Activated CD4-positive, alpha-beta T cell treated with anti-CD3 and anti-CD28 coated beads, Interleukin-2, amount 10 ng/mL, durations not matched to agents 24 days and 14 days (primary cell): ENCODE measurements around the gene RRAD. TPM values are rescaled to one million over a fixed set of nuclear protein-coding genes. Genes with fewer than 3 reads are reported as not detected.

Source experiments
- DNase-seq: peaks from one replicate; pipeline ENCODE4 v3.0.0; 2022
- H3K27ac Mint-ChIP-seq: one replicate; pipeline ENCODE4 v1.8.0; 2022; ENCODE audit warnings: mild to moderate bottlenecking, mixed read lengths
- H3K27me3 Mint-ChIP-seq: one replicate; pipeline ENCODE4 v1.8.0; 2022; ENCODE audit warnings: mixed read lengths
- H3K36me3 Mint-ChIP-seq: one replicate; pipeline ENCODE4 v1.8.0; 2022; ENCODE audit warnings: low read depth, mild to moderate bottlenecking, mixed read lengths
- H3K4me1 Mint-ChIP-seq: one replicate; pipeline ENCODE4 v1.8.0; 2021; ENCODE audit warnings: mixed read lengths
- H3K4me3 Mint-ChIP-seq: one replicate; pipeline ENCODE4 v1.8.0; 2022; ENCODE audit warnings: mild to moderate bottlenecking, moderate library complexity, mixed read lengths
- H3K9me3 Mint-ChIP-seq: one replicate; pipeline ENCODE4 v1.8.0; 2021; ENCODE audit warnings: mixed read lengths
- intact Hi-C: fragments of 100-400 bp; cut with micrococcal nuclease; formaldehyde crosslinking; loops from one replicate; pipeline ENCODE4 v1.15.1; 2023
- total RNA-seq: library from RNA; stranded (reverse); gene quantifications from 2 replicates; pipeline ENCODE4 v1.2.3, GENCODE V29; 2022

RRAD gene
- total RNA-seq, 1 donor from 2014 or later: 1.3 TPM

- H3K36me3 Mint-ChIP-seq: no peaks in the 10 kb centered on the region
- H3K4me1 Mint-ChIP-seq: no peaks in the 10 kb centered on the region
- DNase-seq: no peak
- H3K27ac Mint-ChIP-seq: no peak overlapping the region
- H3K4me3 Mint-ChIP-seq: no peak overlapping the region
- intact Hi-C loops: no loop called here
- H3K27me3 Mint-ChIP-seq: peaks cover 8% of the 10 kb centered on the region
- no peaks in the 10 kb centered on the region for H3K9me3 Mint-ChIP-seq
Measured at GRCh38 chr16:66913711-66914110, 11.6 kb downstream of the RRAD start.

GRCh38 chr16:66913081-66913480 is 12.3 kb downstream of the RRAD start:
- no peaks in the 10 kb centered on the region for H3K9me3 Mint-ChIP-seq
- intact Hi-C loops: no loop called here
- DNase-seq: no peak
- no peaks in the 10 kb centered on the region for H3K36me3 Mint-ChIP-seq
- H3K4me3 Mint-ChIP-seq: no peak overlapping the region
- H3K4me1 Mint-ChIP-seq: no peaks in the 10 kb centered on the region
- H3K27me3 Mint-ChIP-seq: peaks cover 8% of the 10 kb centered on the region
- H3K27ac Mint-ChIP-seq: no peak overlapping the region

GRCh38 chr16:66911801-66912200 is 13.5 kb downstream of the RRAD start:
- intact Hi-C loops: no loop called here
- no peaks in the 10 kb centered on the region for H3K36me3 Mint-ChIP-seq
- DNase-seq: no peak
- H3K4me3 Mint-ChIP-seq: no peak overlapping the region
- no peak overlapping the region for H3K27ac Mint-ChIP-seq
- H3K4me1 Mint-ChIP-seq: peaks cover 2% of the 10 kb centered on the region
- peaks cover 8% of the 10 kb centered on the region for H3K27me3 Mint-ChIP-seq
- H3K9me3 Mint-ChIP-seq: no peaks in the 10 kb centered on the region

- Mint-ChIP-seq H3K27me3 (peaks cover 6% of the 10 kb centered on the region), H3K27ac (no peak overlapping the region), H3K9me3 (no peaks in the 10 kb centered on the region), H3K4me3 (no peak overlapping the region), H3K36me3 (no peaks in the 10 kb centered on the region), H3K4me1 (peaks cover 5% of the 10 kb centered on the region)
- intact Hi-C loops: no loop called here
- no peak for DNase-seq
Measured at GRCh38 chr16:66911112-66911511, 14.2 kb downstream of the RRAD start.

- DNase-seq: no peak
- H3K36me3 Mint-ChIP-seq: no peaks in the 10 kb centered on the region
- H3K4me1 Mint-ChIP-seq: peaks cover 9% of the 10 kb centered on the region
- intact Hi-C loops: no loop called here
- no peak overlapping the region for H3K4me3 Mint-ChIP-seq
- no peaks in the 10 kb centered on the region for H3K9me3 Mint-ChIP-seq
- H3K27ac Mint-ChIP-seq: no peak overlapping the region
- peaks cover 3% of the 10 kb centered on the region for H3K27me3 Mint-ChIP-seq
Measured at GRCh38 chr16:66910175-66910940, 15.0 kb downstream of the RRAD start.

GRCh38 chr16:66908762-66909559 is 16.4 kb downstream of the RRAD start:
- H3K4me1 Mint-ChIP-seq: peaks cover 9% of the 10 kb centered on the region
- no peak for DNase-seq
- intact Hi-C loops: no loop called here
- no peak overlapping the region for H3K4me3 Mint-ChIP-seq
- no peaks in the 10 kb centered on the region for H3K36me3 Mint-ChIP-seq
- H3K9me3 Mint-ChIP-seq: no peaks in the 10 kb centered on the region
- no peaks in the 10 kb centered on the region for H3K27me3 Mint-ChIP-seq
- no peak overlapping the region for H3K27ac Mint-ChIP-seq

- Mint-ChIP-seq H3K27ac (no peak overlapping the region), H3K4me1 (peaks cover 9% of the 10 kb centered on the region), H3K36me3 (no peaks in the 10 kb centered on the region), H3K9me3 (no peaks in the 10 kb centered on the region), H3K4me3 (no peak overlapping the region), H3K27me3 (no peaks in the 10 kb centered on the region)
- DNase-seq: no peak
- intact Hi-C loops: no loop called here
Measured at GRCh38 chr16:66908116-66908515, 17.2 kb downstream of the RRAD start.

GRCh38 chr16:66906916-66907836 is 18.2 kb downstream of the RRAD start:
- Mint-ChIP-seq H3K4me1 (peaks cover 9% of the 10 kb centered on the region), H3K27ac (no peak overlapping the region), H3K27me3 (no peaks in the 10 kb centered on the region), H3K9me3 (no peaks in the 10 kb centered on the region), H3K36me3 (no peaks in the 10 kb centered on the region), H3K4me3 (no peak overlapping the region)
- no peak for DNase-seq
- intact Hi-C loops: no loop called here

- no peak overlapping the region for H3K4me3 Mint-ChIP-seq
- intact Hi-C loops: no loop called here
- no peaks in the 10 kb centered on the region for H3K27me3 Mint-ChIP-seq
- H3K27ac Mint-ChIP-seq: no peak overlapping the region
- peaks cover 9% of the 10 kb centered on the region for H3K4me1 Mint-ChIP-seq
- no peaks in the 10 kb centered on the region for H3K9me3 Mint-ChIP-seq
- no peaks in the 10 kb centered on the region for H3K36me3 Mint-ChIP-seq
- DNase-seq: peak; percentile 86
Measured at GRCh38 chr16:66905633-66906539, 19.4 kb downstream of the RRAD start.

- H3K9me3 Mint-ChIP-seq: no peaks in the 10 kb centered on the region
- H3K27me3 Mint-ChIP-seq: no peaks in the 10 kb centered on the region
- DNase-seq: no peak
- no peak overlapping the region for H3K27ac Mint-ChIP-seq
- no peak overlapping the region for H3K4me3 Mint-ChIP-seq
- intact Hi-C loops: no loop called here
- H3K36me3 Mint-ChIP-seq: no peaks in the 10 kb centered on the region
- peaks cover 9% of the 10 kb centered on the region for H3K4me1 Mint-ChIP-seq
Measured at GRCh38 chr16:66904846-66905632, 20.3 kb downstream of the RRAD start.

- Mint-ChIP-seq H3K27me3 (no peaks in the 10 kb centered on the region), H3K4me1 (peaks cover 9% of the 10 kb centered on the region), H3K36me3 (no peaks in the 10 kb centered on the region), H3K9me3 (no peaks in the 10 kb centered on the region), H3K27ac (no peak overlapping the region), H3K4me3 (no peak overlapping the region)
- intact Hi-C loops: no loop called here
- DNase-seq: no peak
Measured at GRCh38 chr16:66904428-66904845, 20.9 kb downstream of the RRAD start.

GRCh38 chr16:66903544-66904427 is 21.5 kb downstream of the RRAD start:
- intact Hi-C loops: no loop called here
- H3K27me3 Mint-ChIP-seq: no peaks in the 10 kb centered on the region
- peaks cover 9% of the 10 kb centered on the region for H3K4me1 Mint-ChIP-seq
- no peak overlapping the region for H3K27ac Mint-ChIP-seq
- no peaks in the 10 kb centered on the region for H3K36me3 Mint-ChIP-seq
- no peak overlapping the region for H3K4me3 Mint-ChIP-seq
- no peaks in the 10 kb centered on the region for H3K9me3 Mint-ChIP-seq
- no peak for DNase-seq
